Sigmoid colon (tissue), 3 donors: Measurements from ENCODE around the gene STK24.

Experiments
- CTCF ChIP-seq, 4 experiments: fragments of 450-650 bp in 3 of 4; fragments of 200-600 bp in 1 of 4; IDR thresholded peaks; one replicate each; pipeline ENCODE4 v1.5.1; 2016 to 2019; ENCODE audit warnings: antibody characterized with exemption in 4 of 4, mild to moderate bottlenecking in 3 of 4, moderate library complexity in 2 of 4
- POLR2A ChIP-seq, 2 donors: fragments of 450-650 bp; IDR thresholded peaks; one replicate each; pipeline ENCODE4 v1.6.1; 2016; ENCODE audit warnings: antibody characterized with exemption in 2 of 2, mild to moderate bottlenecking in 2 of 2, moderate library complexity in 2 of 2

DNA sequence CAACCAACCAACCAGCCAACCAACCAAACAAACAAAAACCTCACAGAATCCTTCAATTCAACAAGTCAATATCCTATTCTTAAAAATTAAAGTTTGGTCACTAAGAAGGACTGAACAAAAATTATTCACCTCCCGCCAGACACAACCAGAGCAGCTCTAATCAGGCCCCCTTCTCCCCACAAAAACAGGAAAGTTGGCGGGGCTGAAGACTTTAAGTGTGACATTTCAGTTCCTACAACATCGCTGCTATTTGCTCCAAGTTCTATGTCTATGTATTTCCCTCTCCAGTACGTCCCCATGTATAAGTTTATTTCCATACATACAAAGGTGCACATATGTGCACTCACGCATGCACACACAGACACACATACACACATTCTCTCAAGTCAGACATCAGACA lies 32.8 kb upstream of the STK24 start:
- TF ChIP-seq CTCF (IDR thresholded peaks at IDR 0.05) = no peak
- no peak for TF ChIP-seq POLR2A (IDR thresholded peaks at IDR 0.05)
